ENCODE results near the gene PROP1. TPM values are rescaled to one million over a fixed set of nuclear protein-coding genes. Genes with fewer than 3 reads are reported as not detected.

The PROP1 gene
- total RNA-seq, 1 experiment from 2014 or later, result not detected

DNA sequence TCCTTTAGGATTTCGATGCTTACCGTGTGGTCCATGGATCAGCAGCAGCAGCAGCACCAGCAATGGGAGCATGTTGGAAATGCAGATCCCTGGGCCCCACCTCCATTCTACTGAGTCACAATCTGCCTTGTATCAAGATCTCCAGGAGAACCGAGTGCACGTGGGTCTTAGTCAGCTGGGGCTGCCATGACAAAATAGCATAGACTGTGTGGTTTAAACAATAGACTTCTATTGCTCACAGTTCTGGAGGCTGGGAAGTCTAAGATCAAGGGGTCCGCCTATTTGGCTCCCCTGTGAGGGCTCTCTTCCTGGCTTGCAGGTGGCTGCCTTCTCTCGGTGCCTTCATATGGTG, 1.3 kb upstream of the PROP1 start (continued):
- TF ChIP-seq YY1 (IDR thresholded peaks at IDR 0.05; ENCODE audit: extremely low read depth, insufficient replicate concordance, low read depth, low read length), result no peak
- TF ChIP-seq CBX3 (IDR thresholded peaks at IDR 0.05; ENCODE audit: low read depth), result no peak
- TF ChIP-seq ZNF274 (IDR thresholded peaks at IDR 0.05; ENCODE audit: low read depth, low read length), result no peak

- no peak for ATAC-seq
Observed at GRCh38 chr5:177996660-177997318, 747 bp upstream of the PROP1 start.

DNA sequence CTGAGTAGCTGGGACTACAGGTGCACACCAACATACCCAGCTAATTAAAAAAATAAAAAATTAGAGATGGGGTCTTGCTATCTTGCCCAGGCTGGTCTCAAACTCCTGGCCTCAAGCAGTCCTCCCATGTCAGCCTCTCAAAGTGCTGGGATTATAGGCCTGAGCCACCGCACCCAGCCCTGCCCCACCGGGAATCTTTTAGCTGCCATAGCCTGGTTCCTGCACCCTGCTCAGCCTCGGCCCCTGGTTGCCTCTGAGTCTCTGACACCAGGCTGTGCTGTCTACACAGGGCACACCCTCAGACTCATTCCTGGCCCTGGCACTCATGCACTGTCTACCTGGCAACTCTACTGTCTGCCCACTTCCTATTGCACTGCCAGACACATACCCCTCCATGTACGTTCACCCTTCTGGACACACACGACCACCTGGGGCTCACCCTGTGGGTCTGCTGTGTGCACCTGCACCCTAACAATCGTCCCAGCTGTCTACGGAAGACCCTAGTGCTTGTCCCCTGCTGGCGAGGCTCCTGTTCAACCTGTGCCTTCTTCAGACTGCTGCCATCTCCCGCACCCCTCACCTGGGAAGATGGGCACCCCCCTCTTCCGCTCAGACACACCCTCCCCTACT, 1.4 kb downstream of the PROP1 start:
- Histone ChIP-seq H3K9ac (ENCODE audit: low read length) (no peak overlapping the region), H3K9me2 (ENCODE audit: insufficient read depth) (no peaks in the 10 kb centered on the region), H2AFZ (ENCODE audit: low read depth, low read length, poor library complexity, severe bottlenecking) (no peak overlapping the region), H3K4me3 (replicated peaks in 1 of 2; ENCODE audit: low read depth in 1 of 2, low read length in 2 of 2) (no peak overlapping the region), H3K27ac (ENCODE audit: low read depth, low read length) (no peak overlapping the region), H3K9me3 (ENCODE audit: control insufficient read depth in 1 of 2, insufficient read depth in 1 of 2, low read depth in 1 of 2, low read length in 2 of 2) (no peaks in the 10 kb centered on the region), H3K79me2 (ENCODE audit: insufficient read depth, low read length) (no peaks in the 10 kb centered on the region), H4K20me1 (ENCODE audit: insufficient read depth) (no peaks in the 10 kb centered on the region), H3K4me2 (ENCODE audit: low read length) (no peak overlapping the region), H3K27me3 (ENCODE audit: insufficient read depth, low read length) (peaks cover 7% of the 10 kb centered on the region), H3K36me3 (ENCODE audit: control insufficient read depth in 1 of 2, insufficient read depth in 2 of 2, low read length in 2 of 2) (no peaks in the 10 kb centered on the region), H3K4me1 (ENCODE audit: control insufficient read depth in 1 of 2, insufficient read depth in 2 of 2, low read length in 2 of 2) (no peaks in the 10 kb centered on the region)
- BruUV-seq (replicated peaks), result no TSS peak
- CTCF ChIA-PET, result no interaction called here
- POLR2A ChIA-PET, result no interaction called here
- ATAC-seq (no peak), DNase-seq (ENCODE audit: low read depth, low spot score) (no peak)
- TF ChIP-seq, protein P1, sequence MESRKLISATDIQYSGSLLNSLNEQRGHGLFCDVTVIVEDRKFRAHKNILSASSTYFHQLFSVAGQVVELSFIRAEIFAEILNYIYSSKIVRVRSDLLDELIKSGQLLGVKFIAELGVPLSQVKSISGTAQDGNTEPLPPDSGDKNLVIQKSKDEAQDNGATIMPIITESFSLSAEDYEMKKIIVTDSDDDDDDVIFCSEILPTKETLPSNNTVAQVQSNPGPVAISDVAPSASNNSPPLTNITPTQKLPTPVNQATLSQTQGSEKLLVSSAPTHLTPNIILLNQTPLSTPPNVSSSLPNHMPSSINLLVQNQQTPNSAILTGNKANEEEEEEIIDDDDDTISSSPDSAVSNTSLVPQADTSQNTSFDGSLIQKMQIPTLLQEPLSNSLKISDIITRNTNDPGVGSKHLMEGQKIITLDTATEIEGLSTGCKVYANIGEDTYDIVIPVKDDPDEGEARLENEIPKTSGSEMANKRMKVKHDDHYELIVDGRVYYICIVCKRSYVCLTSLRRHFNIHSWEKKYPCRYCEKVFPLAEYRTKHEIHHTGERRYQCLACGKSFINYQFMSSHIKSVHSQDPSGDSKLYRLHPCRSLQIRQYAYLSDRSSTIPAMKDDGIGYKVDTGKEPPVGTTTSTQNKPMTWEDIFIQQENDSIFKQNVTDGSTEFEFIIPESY (IDR thresholded peaks at IDR 0.05; ENCODE audit: extremely low read depth, insufficient replicate concordance, low read length), result no peak
- RAD21 ChIA-PET (ENCODE audit: low non-redundant PET in 1 of 2, low total read pairs in 2 of 2, uncharacterized antibody in 2 of 2, unreplicated experiment in 2 of 2), result no interaction called here
- intact Hi-C loops (cut with micrococcal nuclease), result no loop called here

More at GRCh38 chr5:177996660-177997318, 747 bp upstream of the PROP1 start:
- ChIA-PET RAD21 (ENCODE audit: low non-redundant PET in 1 of 2, low total read pairs in 2 of 2, uncharacterized antibody in 2 of 2, unreplicated experiment in 2 of 2) (no interaction called here), CTCF (no interaction called here), POLR2A (no interaction called here)
- Histone ChIP-seq H3K79me2 (ENCODE audit: insufficient read depth, low read length) (no peaks in the 10 kb centered on the region), H3K27ac (ENCODE audit: low read depth, low read length) (no peak overlapping the region), H3K4me1 (ENCODE audit: control insufficient read depth in 1 of 2, insufficient read depth in 2 of 2, low read length in 2 of 2) (no peaks in the 10 kb centered on the region), H3K27me3 (ENCODE audit: insufficient read depth, low read length) (peaks cover 16% of the 10 kb centered on the region), H3K9me3 (ENCODE audit: control insufficient read depth in 1 of 2, insufficient read depth in 1 of 2, low read depth in 1 of 2, low read length in 2 of 2) (no peaks in the 10 kb centered on the region), H3K9me2 (ENCODE audit: insufficient read depth) (no peaks in the 10 kb centered on the region), H3K9ac (ENCODE audit: low read length) (no peak overlapping the region), H3K36me3 (ENCODE audit: control insufficient read depth in 1 of 2, insufficient read depth in 2 of 2, low read length in 2 of 2) (no peaks in the 10 kb centered on the region), H3K4me3 (replicated peaks in 1 of 2; ENCODE audit: low read depth in 1 of 2, low read length in 2 of 2) (no peak overlapping the region), H4K20me1 (ENCODE audit: insufficient read depth) (no peaks in the 10 kb centered on the region), H3K4me2 (ENCODE audit: low read length) (no peak overlapping the region), H2AFZ (ENCODE audit: low read depth, low read length, poor library complexity, severe bottlenecking) (no peak overlapping the region)
- intact Hi-C loops (cut with micrococcal nuclease), result no loop called here
- DNase-seq (ENCODE audit: low read depth, low spot score), result no peak
- TF ChIP-seq YY1 (IDR thresholded peaks at IDR 0.05; ENCODE audit: extremely low read depth, insufficient replicate concordance, low read depth, low read length) (no peak), RAD21 (IDR thresholded peaks at IDR 0.05; ENCODE audit: low read depth) (no peak), ELF1 (IDR thresholded peaks at IDR 0.05; ENCODE audit: borderline replicate concordance, low read depth) (no peak)
- BruUV-seq (replicated peaks), result no TSS peak
